Suppressor macrophage (primary cell): ENCODE results near the gene GOLGA3.

Experiments used
- DNase-seq, 4 experiments: peaks; one replicate each; pipeline ENCODE4 v3.0.0-alpha.2; 2020 to 2022

GOLGA3 gene

GRCh38 chr12:132720606-132721345, 107.9 kb downstream of the GOLGA3 start:
- DNase-seq, result no peak

GRCh38 chr12:132719954-132720324, 108.7 kb downstream of the GOLGA3 start:
- DNase-seq, result no peak

- DNase-seq, result no peak
Observed at GRCh38 chr12:132719141-132719953, 109.3 kb downstream of the GOLGA3 start.
